ENCODE measurements around the gene PPP2R2C.

DNA sequence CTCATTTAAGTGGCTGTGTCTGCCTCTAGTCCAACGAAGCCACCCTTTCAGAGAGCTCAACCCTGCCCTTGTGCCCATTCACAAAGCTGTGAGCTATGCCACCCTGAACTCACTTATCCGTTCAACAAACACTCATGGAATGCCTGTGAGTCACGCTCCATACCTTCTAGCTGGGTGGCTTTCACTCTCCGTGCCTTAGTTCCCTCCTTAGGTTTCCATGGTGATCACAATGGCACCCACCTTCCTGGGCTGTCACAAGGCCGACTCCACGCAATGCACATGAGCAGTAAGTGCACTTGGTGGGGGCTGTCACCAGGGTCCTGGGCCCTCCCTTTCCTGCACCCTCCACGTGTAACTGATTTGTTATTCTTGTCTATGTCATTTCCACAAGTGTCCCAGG, 37.2 kb upstream of the PPP2R2C start:
- TF ChIP-seq, protein P1, sequence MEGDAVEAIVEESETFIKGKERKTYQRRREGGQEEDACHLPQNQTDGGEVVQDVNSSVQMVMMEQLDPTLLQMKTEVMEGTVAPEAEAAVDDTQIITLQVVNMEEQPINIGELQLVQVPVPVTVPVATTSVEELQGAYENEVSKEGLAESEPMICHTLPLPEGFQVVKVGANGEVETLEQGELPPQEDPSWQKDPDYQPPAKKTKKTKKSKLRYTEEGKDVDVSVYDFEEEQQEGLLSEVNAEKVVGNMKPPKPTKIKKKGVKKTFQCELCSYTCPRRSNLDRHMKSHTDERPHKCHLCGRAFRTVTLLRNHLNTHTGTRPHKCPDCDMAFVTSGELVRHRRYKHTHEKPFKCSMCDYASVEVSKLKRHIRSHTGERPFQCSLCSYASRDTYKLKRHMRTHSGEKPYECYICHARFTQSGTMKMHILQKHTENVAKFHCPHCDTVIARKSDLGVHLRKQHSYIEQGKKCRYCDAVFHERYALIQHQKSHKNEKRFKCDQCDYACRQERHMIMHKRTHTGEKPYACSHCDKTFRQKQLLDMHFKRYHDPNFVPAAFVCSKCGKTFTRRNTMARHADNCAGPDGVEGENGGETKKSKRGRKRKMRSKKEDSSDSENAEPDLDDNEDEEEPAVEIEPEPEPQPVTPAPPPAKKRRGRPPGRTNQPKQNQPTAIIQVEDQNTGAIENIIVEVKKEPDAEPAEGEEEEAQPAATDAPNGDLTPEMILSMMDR (conservative IDR thresholded peaks at IDR 0.05; ENCODE audit: low read length): no peak
- TF ChIP-seq EZH2phosphoT487 (IDR thresholded peaks at IDR 0.05; ENCODE audit: borderline replicate concordance): no peak
